Measurements from ENCODE around the gene PLEKHG3. TPM values are rescaled to one million over a fixed set of nuclear protein-coding genes. Genes with fewer than 3 reads are reported as not detected.

PLEKHG3 gene
- total and polyA plus RNA-seq, 10 of the 15 experiments (the other 5 are each of a cell fraction or from before 2014, with no cell fraction given), result 0.03 to 0.73 (median 0.07) TPM; not detected in 5

- no peak overlapping the region for H3K4me2 ChIP-seq (ENCODE audit: control insufficient read depth, insufficient read depth)
- CTCF ChIA-PET, result interaction anchor here (1.4 kb wide), 1 partner anchor 9 kb away, joined by 4 read pairs; no protein-coding TSS in a partner anchor
Observed at GRCh38 chr14:64692189-64692985, 11.8 kb upstream of the PLEKHG3 start.

More at GRCh38 chr14:64692189-64692985, 11.8 kb upstream of the PLEKHG3 start:
- no peaks in the 10 kb centered on the region for H3K9me3 ChIP-seq (replicated peaks; ENCODE audit: control insufficient read depth, insufficient read depth, low read length)
- no peak overlapping the region for H3K9ac ChIP-seq (ENCODE audit: control insufficient read depth, insufficient read depth, low read length)
- H3K4me1 ChIP-seq (ENCODE audit: control insufficient read depth, insufficient read depth, low read length), result no peaks in the 10 kb centered on the region
- RAD21 ChIA-PET (ENCODE audit: unreplicated experiment), result interaction anchor here (1.2 kb wide), 1 partner anchor 20 kb away, joined by 3 read pairs; no protein-coding TSS in a partner anchor
- POLR2A ChIA-PET, result interaction anchor here (0.5 kb wide), 1 partner anchor 177 kb away, joined by 3 read pairs; no protein-coding TSS in a partner anchor
- H3K27me3 ChIP-seq (replicated peaks in 1 of 2; ENCODE audit: control insufficient read depth in 2 of 2, insufficient read depth in 2 of 2, low read length in 1 of 2), result peaks cover 0 to 2% of the 10 kb centered on the region in 2 experiments; a peak in 2 of 4 replicates
- WGBS (ENCODE audit: insufficient coverage, insufficient replicate concordance, low lambda C conversion rate, missing lambda C conversion rate), result 13% methylated on average over 5 of the region's 5 CpGs
- H2AFZ ChIP-seq (ENCODE audit: control insufficient read depth, low read depth, low read length), result no peak overlapping the region
- no peak overlapping the region for H3K27ac ChIP-seq (ENCODE audit: control insufficient read depth, insufficient read depth)
- H3K4me3 ChIP-seq, result no peak overlapping the region
- intact Hi-C loops (cut with micrococcal nuclease; ENCODE audit: unreplicated experiment), result no loop called here
- in situ Hi-C loops (cut with MboI), result no loop called here
- SMC1A ChIA-PET (ENCODE audit: uncharacterized antibody, unreplicated experiment), result interaction anchor here (0.7 to 0.9 kb wide), 2 partner anchors 22 to 63 kb away, joined by 3 read pairs; no protein-coding TSS in a partner anchor
- FAIRE-seq (no peak), ATAC-seq (no peak), DNase-seq (ENCODE audit: low read depth, low spot score) (no peak)
- no peak for TF ChIP-seq SREBF1 (IDR thresholded peaks at IDR 0.05; ENCODE audit: low read length)
- no peak for TF ChIP-seq ZBTB4 (CRISPR knock-in tag; IDR thresholded peaks at IDR 0.05)
- TF ChIP-seq ZNF24 (IDR thresholded peaks at IDR 0.05), result no peak
- BruUV-seq (replicated peaks), result no TSS peak
- no peaks in the 10 kb centered on the region for H3K36me3 ChIP-seq (ENCODE audit: control insufficient read depth in 2 of 2, insufficient read depth in 2 of 2, low read length in 1 of 2)
- H4K20me1 ChIP-seq (ENCODE audit: control insufficient read depth, insufficient read depth), result no peaks in the 10 kb centered on the region
- no peaks in the 10 kb centered on the region for H3K79me2 ChIP-seq (ENCODE audit: control insufficient read depth, insufficient read depth, low read length)
